CD4-positive, alpha-beta T cell treated with Interleukin-21 for 1 hour (primary cell): ENCODE data around the gene MOB3A.

Source experiments
- DNase-seq: peaks from one replicate; pipeline ENCODE4 v3.0.0-alpha.2; 2020

The MOB3A gene

GRCh38 chr19:2123682-2124387 lies 27.7 kb upstream of the MOB3A start:
- no peak for DNase-seq

- DNase-seq = no peak
Observed at GRCh38 chr19:2122982-2123381, 26.9 kb upstream of the MOB3A start.

GRCh38 chr19:2122251-2122650 lies 26.1 kb upstream of the MOB3A start:
- no peak for DNase-seq

GRCh38 chr19:2121416-2122051 lies 25.4 kb upstream of the MOB3A start:
- no peak for DNase-seq

GRCh38 chr19:2120821-2121220 lies 24.7 kb upstream of the MOB3A start:
- no peak for DNase-seq

GRCh38 chr19:2119921-2120785 lies 24.0 kb upstream of the MOB3A start:
- no peak for DNase-seq

GRCh38 chr19:2118438-2118837 lies 22.3 kb upstream of the MOB3A start:
- no peak for DNase-seq

GRCh38 chr19:2117215-2117960 lies 21.3 kb upstream of the MOB3A start:
- no peak for DNase-seq

GRCh38 chr19:2116507-2116906 lies 20.4 kb upstream of the MOB3A start:
- no peak for DNase-seq

- DNase-seq = no peak
Observed at GRCh38 chr19:2115911-2116426, 19.8 kb upstream of the MOB3A start.

GRCh38 chr19:2115324-2115723 lies 19.2 kb upstream of the MOB3A start:
- DNase-seq = no peak

- DNase-seq = no peak
Observed at GRCh38 chr19:2114821-2115220, 18.7 kb upstream of the MOB3A start.

- DNase-seq = no peak
Observed at GRCh38 chr19:2114218-2114617, 18.1 kb upstream of the MOB3A start.

- DNase-seq = no peak
Observed at GRCh38 chr19:2113439-2114211, 17.5 kb upstream of the MOB3A start.

- DNase-seq = peak; percentile 30
Observed at GRCh38 chr19:2112516-2113320, 16.6 kb upstream of the MOB3A start.

GRCh38 chr19:2111886-2112285 lies 15.8 kb upstream of the MOB3A start:
- DNase-seq = no peak

- no peak for DNase-seq
Observed at GRCh38 chr19:2111425-2111824, 15.3 kb upstream of the MOB3A start.

- DNase-seq = no peak
Observed at GRCh38 chr19:2110822-2111221, 14.7 kb upstream of the MOB3A start.

- no peak for DNase-seq
Observed at GRCh38 chr19:2109046-2109864, 13.1 kb upstream of the MOB3A start.
